GM20431 (cell line): ENCODE measurements around the gene TKT.
"Not testable (repeated sequence)": the region's sequence is repeated elsewhere in the genome, so short reads cannot be mapped to it uniquely, and the experiment has no call there.

Source experiments
- in situ Hi-C: fragments of 300-500 bp; cut with MseI, MboI; formaldehyde crosslinking; loops from one replicate; pipeline ENCODE4 v1.15.0; 2020; ENCODE audit warnings: low sequenced_read_pairs; ENCODE audit not compliant: unreplicated experiment

TKT gene

GRCh38 chr3:53260286-53260785 is 4.5 kb upstream of the TKT start:
- in situ Hi-C loops: no loop called here

GRCh38 chr3:53259427-53260259 is 3.8 kb upstream of the TKT start:
- in situ Hi-C loops: no loop called here

DNA sequence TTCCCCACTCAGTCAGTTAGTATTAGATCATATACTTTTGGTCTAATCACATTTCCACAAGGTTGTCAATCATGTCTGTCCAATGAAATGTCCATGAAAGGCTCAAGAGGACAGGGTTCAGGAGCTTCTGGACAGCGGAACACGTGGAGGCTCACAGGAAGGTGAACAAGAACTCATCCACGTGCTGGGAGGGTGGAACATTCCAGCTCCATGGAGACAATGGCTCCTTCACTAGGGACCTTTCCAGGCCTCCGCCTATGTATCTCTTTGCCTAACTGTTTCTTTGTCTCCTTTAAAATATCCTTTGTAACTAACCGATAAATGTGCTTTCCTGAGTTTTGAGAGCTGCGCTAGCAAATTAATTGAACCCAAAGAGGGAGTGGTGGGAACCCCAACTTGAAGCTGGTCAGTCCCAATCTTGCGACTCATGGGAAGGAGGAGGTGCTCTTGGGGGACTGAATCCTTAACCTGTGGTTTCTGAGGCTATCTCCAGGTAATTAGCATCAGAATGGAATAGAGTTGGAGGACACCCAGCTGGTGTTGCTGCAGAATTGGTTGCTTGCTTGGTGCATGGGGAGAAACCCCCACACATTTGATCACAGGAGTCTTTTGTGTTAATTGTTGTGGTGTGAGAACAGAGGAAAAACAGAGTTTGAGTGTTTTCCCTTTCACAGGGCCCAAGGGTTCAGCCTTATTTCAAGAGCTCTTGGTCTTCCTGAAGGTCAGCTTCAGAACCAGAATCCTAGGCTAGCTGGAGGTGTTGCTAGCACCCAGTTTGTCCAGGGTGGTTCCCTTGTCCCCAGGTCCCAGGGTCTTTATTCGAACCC is 3.0 kb upstream of the TKT start:
- in situ Hi-C loops: no loop called here

GRCh38 chr3:53257465-53257864 is 1.6 kb upstream of the TKT start:
- in situ Hi-C loops: no loop called here

DNA sequence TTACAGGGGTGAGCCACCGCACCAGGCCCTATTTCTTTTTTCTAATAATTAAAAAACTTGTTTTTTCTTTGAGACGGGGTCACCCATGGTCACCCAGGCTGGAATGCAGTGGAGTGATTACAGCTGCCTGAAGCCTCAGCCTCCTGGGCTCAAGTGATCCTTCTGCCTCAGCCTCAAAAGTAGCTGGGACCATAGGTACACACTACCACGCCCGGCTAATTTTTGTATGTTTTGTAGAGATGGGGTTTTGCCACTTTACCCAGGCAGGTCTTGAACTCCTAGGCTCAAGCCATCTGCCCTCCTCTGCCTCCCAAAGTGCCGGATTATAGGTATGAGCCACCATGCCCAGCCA is 858 bp upstream of the TKT start:
- in situ Hi-C loops: no loop called here

DNA sequence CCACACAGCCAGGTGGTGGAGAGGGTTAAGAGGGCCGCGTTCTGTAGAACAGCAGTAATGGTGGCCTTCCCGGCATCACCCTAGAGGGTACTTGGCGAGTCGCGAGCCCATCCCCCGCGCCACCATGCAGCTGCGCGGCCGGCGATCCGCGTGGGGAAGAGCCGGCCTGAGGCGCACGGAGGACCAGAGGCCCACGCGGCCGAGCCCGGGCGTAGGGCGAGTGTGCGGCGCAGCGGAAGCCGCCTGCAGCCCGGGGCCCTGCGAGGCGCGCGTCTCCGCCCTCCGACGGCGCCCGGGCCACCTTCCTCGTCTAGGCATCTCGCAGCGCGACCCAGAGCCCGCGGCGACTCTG is 423 bp downstream of the TKT start:
- in situ Hi-C loops: no loop called here

DNA sequence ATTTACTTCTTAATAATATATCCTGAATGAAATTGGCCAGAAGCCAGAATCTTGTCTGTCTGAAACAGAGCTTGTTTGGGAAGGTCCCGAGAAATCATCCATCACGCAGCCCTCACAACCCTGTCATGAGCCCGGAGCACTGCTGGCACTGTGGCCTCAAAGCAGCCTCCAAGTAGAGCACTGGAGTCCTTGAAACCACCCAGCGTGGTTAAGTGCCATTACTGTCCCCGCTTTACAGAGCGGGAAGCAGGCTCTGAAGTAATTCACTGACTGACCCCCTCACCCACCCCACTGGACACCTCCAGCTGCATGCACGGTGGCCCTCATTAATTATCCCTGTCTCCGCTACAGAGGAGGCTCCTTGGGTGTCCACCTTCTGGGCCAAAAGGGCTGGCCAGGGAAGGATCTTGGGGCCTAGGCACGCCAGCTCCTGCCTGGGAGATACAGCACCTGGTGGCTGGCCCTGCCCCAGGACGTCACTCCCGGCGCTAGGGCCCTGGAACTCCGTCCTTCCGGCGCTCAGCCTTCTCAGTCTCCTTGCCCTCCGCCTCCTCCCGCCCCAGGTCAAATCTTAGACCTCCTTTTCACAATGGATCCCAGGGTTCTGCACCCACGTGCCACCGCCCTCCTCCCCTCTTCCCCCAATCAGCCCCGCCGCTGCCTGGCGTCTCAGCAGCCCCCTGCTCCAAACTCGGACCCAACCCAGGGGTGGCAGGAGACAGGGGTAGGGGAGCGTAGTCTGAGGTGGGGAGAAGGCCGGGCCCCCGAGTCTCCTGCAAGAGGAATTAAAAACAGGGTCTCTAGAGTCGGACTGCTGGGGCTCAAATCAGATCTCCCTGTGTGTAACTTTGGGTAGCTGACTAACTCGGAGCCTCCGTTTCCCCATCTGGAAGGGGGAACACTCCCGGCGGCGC is 1.1 kb downstream of the TKT start:
- in situ Hi-C loops: no loop called here

GRCh38 chr3:53253707-53254508 is 1.9 kb downstream of the TKT start:
- in situ Hi-C loops: no loop called here

- in situ Hi-C loops: not testable (repeated sequence)
Observed at GRCh38 chr3:53252947-53253322, 2.9 kb downstream of the TKT start.

DNA sequence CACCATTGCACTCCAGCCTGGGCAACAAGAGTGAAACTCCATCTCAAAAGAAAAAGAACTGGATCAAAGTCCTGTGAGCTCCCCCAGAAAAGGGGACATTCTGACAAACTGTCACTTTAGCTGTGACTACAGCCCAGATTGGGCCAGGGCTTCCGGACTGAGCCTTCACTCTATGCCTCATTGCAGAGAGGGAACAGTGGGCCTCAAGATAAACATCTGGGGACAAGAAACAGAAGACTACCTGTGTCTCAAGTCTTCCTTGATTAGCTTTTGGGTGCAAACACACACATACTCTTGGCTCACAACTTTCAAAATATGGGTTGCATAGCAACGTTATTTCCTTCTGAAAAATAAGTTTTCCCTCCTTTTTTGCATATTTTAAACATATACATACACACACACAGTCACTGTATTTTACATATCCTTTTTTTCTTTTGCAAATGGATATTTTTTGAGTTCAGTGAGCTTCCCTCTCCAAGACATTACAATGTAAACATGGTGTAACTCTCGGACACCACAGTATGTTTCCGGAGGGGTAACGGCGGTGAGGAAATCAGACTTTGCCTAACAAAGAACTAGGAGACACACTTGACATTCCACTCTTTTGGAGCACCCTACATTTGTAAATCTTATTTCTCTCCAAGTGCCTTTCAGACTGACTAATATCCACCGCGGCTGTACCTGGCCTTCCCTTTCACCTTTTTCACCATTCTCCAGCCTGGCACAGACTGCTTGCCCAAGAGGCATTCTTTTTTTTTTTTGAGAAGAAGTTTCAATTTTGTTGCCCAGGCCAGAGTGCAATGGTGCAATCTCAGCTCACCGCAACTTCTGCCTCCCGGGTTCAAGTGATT is 3.5 kb downstream of the TKT start:
- in situ Hi-C loops: no loop called here

DNA sequence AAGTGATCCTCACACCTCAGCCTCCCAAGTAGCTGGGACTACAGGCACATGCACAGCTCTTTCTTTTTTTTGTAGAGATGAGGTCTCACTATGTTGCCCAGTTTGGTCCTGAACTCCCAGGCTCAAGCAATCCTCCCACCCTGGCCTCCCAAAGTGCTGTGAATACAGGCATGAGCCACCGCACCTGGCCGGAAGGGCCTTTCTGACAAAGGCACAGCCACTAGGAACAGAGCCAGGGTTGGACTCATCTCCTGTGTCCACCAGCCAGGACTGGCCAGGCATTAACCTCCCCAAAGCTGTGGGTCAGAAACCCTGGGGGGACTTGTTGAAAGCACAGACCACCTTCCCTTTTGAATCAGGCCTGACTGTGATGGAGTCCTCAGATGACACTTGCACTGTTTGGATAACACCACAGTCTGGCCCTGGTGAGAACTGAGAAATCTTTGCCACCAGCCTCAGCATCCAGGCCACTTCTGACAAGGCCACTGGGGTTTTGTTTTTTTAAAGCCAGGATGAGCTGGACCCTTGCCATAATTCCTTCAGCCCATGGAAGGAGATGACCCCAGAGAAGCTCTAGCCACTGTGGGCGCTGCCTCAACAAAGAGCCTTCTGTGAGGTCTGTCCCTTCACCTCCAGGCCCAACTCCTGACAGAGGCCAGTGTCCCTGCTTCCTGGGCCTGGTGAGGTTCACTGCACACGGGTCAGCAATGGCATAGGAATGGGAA is 4.8 kb downstream of the TKT start:
- in situ Hi-C loops: no loop called here

DNA sequence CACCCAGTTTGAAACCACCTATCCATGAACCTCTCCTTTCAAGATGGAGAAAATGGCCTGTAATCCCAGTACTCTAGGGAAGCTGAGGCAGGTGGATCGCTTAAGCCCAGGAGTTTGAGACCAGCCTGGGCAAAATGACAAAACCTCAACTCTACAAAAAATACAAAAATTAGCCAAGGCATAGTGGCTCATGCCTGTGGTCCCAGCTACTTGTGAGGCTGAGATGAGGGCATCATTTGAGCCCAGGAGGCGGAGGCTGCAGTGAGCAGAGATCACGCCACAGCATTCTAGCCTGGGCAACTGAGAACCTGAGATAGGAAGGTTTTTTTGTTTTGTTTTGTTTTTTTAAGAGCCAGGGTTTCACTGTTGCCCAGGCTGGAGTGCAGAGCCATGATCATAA is 5.4 kb downstream of the TKT start:
- in situ Hi-C loops: no loop called here

DNA sequence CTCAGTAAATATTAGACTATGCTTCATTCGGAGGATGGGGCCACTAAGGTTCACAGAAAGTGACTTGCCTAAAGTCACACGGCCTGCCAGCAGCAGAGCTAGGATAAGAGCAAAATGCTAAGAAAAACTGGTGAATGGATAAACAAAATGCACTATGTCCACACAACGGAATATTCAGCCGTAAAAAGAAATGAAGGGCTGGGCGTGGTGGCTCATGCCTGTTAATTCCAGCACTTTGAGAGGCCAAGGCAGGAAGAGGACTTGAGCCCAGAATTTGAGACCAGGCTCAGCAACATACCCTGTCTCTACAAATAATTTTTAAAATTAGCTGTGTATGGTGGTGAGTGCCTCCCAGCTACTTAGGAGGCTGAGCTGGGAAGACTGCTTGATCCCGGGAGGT is 7.7 kb downstream of the TKT start:
- in situ Hi-C loops: no loop called here

DNA sequence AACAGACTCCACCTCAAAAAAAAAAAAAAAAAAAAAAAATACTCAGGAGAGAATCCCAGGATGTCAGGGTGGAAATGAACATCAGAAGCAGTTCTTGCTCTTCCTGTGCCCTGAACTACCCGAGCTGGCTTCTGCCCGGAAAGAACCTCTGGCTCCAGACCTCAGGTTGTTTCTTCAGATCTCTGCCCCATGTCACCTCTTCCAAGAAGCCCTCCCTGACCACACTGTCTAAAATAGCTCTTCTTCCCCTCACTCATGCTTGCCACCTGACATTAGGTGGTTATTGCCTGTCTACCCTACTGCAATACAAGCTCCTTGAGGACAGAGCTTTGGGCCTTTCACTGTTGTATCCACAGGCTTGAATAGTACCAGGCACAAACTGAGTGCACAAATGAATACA is 8.2 kb downstream of the TKT start:
- in situ Hi-C loops: no loop called here

- in situ Hi-C loops: no loop called here
Observed at GRCh38 chr3:53244271-53244670, 11.6 kb downstream of the TKT start.

DNA sequence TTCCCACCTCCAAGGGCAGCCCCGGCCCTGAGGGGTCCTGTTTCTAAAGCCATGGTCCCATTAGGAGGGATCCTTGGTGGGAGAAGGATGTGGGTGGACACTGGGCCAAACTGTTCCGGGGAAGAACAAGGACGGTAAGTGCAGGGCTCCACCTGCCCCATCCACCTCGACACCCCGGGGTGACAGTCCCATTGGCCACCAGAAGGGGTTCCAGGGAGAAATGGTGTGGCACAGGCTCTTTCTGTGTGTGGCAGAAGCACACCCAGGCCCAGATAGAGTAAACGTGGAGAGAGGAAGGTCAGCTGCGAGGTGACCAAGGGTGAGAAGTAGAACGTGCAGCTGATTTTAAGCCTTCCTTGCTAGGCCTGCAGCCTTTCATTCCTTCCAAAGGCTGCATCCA is 12.0 kb downstream of the TKT start:
- in situ Hi-C loops: no loop called here

GRCh38 chr3:53243165-53243564 is 12.7 kb downstream of the TKT start:
- in situ Hi-C loops: no loop called here

GRCh38 chr3:53242642-53243041 is 13.2 kb downstream of the TKT start:
- in situ Hi-C loops: no loop called here
